Measurements from ENCODE around the gene DENND4C.
"Not testable (repeated sequence)": the region's sequence is repeated elsewhere in the genome, so short reads cannot be mapped to it uniquely, and the experiment has no call there.

The DENND4C gene

GRCh38 chr9:19230355-19231125 lies at the start of gene DENND4C:
Gene DENND4C, plus strand, starts transcription at chr9:19230693. Its CDS starts 45,482 bp downstream, at chr9:19276175.
- DNase-seq (ENCODE audit: low read depth in 2 of 2), result peak; percentile 54 to 57

- no peak for DNase-seq (ENCODE audit: low read depth in 2 of 2)
Observed at GRCh38 chr9:19180991-19181390, 49.5 kb upstream of the DENND4C start.

DNA sequence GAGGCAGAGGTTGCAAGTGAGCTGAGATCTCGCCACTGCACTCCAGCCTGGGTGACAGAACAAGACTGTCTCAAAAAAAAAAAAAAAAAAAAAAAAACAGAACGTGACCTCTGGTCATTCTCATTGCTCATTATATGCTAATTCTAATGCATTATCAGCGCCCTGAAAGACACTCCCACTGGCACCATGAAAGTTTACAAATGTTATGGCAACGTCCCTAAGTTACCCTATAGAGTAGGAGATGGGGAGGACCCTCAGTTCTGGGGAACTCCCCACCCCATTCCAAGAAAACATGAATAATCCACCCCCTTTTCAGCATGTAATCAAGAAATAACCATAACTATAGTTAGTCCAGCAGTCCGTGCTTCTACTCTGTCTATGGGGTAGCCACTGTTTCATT lies 48.9 kb upstream of the DENND4C start:
- DNase-seq (ENCODE audit: low read depth in 2 of 2), result no peak

GRCh38 chr9:19184144-19184917 lies 46.2 kb upstream of the DENND4C start:
- DNase-seq (ENCODE audit: low read depth in 2 of 2), result peak; percentile 74 to 75

DNA sequence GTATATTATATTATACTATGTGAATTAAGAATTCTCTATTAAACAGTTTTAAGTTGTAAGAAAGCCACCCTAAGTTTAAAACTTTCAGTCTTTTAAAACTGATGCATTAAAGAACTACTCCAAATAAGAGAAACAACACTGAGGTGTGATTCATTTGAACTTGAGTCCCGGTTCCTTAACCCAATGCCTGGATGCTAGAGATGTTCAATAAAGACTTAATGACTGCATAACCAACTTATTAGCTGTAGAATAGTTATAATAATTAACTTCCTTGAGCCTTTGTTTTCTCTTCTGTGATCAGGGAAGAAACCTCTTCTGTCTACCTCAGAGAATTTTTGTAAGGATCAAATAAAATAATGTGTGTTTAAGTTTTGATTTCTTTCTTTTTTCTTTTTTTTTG lies 45.3 kb upstream of the DENND4C start:
- DNase-seq (ENCODE audit: low read depth in 2 of 2), result no peak

DNA sequence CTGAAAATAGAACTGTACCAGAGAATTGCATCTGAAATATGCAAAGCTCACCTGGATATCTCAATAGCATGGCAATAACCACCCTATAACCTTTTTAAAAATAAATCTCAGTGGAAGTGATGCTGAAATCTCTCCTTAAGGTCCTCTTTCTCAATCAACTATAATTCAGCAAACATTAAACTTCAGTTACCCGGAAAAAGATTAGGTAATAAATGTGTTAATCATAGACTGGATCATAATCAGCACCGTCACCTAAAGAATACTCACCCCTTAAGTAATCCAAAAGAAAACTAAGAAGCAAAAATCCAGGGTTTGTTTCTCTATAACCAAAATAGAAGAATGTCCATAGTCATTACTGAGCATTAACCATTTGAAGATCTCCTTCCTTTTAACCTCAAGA lies 44.3 kb upstream of the DENND4C start:
- no peak for DNase-seq (ENCODE audit: low read depth in 2 of 2)

DNA sequence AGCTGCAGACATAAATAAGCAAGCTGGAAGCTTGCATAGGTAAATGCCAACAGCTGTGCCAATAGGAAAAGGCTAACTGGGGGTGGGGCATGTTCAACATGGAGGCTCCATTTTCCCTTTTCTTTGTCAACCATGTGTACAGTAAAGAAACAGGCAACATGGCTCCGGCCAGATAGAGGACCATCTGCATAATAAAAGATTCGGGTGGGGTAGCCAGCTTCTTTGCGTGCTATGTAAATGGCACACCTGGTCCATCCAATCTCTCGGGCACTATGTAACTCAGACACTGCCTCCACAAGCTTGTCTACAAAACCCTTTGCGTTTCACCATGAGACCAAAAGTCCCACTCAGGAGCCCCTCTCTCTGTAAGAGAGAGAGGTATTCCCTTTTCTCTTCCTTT lies 41.7 kb upstream of the DENND4C start:
- DNase-seq (ENCODE audit: low read depth in 2 of 2), result no peak

DNA sequence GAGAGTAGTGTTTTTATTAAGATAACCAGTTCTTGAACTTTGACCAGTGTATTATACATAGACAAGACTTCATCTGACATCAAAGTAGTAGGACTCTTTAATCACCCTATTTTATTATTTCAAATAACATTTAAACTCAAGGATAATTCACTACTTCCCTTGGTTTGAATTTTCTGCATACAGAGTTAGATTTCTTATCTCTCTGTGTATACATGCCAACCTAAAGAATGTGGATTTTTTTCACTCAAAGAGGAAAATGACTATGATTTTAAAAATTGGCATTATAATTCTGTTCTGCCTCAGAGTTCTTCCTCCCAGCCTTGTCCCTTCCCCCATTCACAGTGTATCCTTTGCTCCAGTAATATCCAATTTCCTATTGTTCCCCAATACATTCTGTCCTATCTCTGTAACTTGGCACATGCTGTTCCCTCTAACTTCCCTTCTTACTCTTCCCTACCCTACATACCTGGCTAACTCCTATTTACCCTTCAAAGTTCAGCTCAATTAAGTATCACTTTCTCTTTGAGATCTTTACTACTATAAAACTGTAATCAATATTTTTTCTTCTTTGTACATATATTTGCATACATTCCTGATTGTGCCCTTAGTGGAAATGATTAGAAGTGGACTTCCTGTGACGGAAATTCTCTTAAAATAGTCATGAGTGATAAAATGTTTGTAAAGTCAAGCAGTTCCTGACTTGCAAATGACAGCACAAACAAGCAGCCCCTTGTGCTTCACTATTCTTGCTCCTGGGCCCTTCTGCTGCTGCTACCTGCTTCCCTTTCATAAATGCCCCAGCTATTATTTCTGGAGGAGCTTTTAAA lies 38.1 kb upstream of the DENND4C start:
- DNase-seq (ENCODE audit: low read depth in 2 of 2), result no peak

DNA sequence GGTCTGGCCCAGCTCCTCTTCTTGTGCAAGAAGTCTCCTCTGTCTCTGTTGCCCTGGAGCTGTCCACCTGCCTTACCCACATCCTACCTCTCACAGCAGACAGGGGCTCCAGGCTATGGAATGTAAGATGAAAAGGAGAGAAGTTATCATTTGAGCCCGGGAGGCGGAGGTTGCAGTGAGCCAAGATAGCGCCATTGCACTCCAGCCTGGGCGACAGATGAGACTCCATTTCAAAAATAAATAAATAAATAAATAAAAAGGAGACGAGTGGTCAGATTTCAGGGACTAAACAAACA lies 37.5 kb upstream of the DENND4C start:
- no peak for DNase-seq (ENCODE audit: low read depth in 2 of 2)

GRCh38 chr9:19193358-19193973 lies 37.0 kb upstream of the DENND4C start:
- DNase-seq (ENCODE audit: low read depth in 2 of 2), result not testable (repeated sequence)

GRCh38 chr9:19198406-19198805 lies 32.1 kb upstream of the DENND4C start:
- DNase-seq (ENCODE audit: low read depth in 2 of 2), result no peak

DNA sequence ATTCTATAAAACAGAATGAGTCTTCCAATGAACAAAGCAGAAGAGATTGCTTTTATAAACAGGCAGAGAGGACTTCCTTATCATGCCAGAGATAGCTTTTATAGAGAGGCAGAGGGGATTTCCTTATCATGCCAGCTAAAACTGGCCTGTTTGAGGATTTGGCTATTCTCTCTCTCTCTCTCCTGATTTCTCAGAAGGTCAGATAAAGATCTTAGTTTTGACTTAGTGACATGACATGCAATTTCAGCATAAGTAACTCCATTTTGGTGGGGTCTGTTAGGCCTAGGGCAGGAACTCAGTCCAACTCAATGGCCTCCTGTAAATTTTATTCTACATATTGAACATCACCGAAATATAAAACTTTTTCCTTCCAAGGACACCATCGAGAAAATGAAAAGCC lies 31.5 kb upstream of the DENND4C start:
- DNase-seq (ENCODE audit: low read depth in 2 of 2), result no peak

DNA sequence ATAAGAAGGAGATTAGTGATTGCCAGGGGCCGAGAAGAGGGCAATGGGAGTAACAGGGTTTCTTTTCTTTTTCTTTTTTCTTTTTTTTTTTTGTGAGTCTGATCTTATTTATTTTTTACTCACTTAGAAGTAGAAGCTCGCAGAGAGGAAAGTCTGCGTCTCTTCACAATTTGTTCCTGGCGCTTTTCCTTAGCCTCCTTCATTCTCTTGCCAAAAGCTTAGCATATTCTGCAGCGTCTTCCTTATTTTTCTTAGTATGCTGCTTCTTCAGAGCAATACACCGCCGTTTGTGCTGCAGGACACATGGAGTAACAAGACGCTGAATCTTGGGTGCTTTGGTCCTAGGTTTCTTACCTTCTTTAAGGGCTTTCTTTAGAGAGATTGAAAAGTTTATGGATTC lies 30.3 kb upstream of the DENND4C start:
- DNase-seq (ENCODE audit: low read depth in 2 of 2), result no peak

- DNase-seq (ENCODE audit: low read depth in 2 of 2), result no peak
Observed at GRCh38 chr9:19201899-19202891, 28.3 kb upstream of the DENND4C start.

- no peak for DNase-seq (ENCODE audit: low read depth in 2 of 2)
Observed at GRCh38 chr9:19203058-19203457, 27.4 kb upstream of the DENND4C start.

- DNase-seq (ENCODE audit: low read depth in 2 of 2), result no peak
Observed at GRCh38 chr9:19208653-19209052, 21.8 kb upstream of the DENND4C start.

DNA sequence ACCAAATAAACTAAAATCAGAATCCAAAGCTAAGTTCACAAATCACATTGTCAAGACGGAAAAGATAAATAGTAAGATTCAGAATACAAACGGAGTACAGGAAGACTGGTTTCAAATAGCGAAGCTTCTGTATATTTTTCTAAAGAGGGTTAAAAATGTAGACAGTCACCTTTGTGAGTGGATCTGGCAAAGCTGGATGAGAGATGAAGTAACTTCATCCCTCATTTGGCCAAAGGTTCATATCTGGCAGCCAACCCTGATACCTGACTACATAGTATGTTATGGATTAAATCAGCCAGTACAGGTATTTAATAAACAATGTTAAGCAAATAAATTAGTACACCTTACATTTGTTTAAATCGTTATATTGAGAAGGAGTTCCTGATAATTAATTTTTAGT lies 21.3 kb upstream of the DENND4C start:
- DNase-seq (ENCODE audit: low read depth in 2 of 2), result no peak

DNA sequence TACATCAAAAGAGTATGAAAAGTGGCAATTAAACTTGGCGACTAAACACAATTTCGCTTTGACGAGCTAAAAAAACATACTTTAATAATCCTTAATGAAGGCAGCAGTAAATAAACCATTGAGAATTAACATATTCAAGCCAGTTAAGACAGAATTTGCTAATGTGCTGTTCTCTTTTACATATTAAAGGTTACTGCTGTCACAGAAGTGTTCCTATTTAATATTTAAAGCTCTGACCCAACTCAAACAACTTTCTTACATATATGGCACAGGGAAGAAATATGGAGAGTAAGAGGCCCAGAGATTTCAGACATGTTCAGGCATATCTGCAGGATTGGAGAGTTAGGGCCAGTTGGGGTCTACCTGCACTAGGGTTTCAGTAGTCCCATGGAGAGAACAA lies 16.7 kb upstream of the DENND4C start:
- DNase-seq (ENCODE audit: low read depth in 2 of 2), result no peak

GRCh38 chr9:19216466-19216865 lies 14.0 kb upstream of the DENND4C start:
- no peak for DNase-seq (ENCODE audit: low read depth in 2 of 2)

- DNase-seq (ENCODE audit: low read depth in 2 of 2), result no peak
Observed at GRCh38 chr9:19221326-19221725, 9.2 kb upstream of the DENND4C start.

- no peak for DNase-seq (ENCODE audit: low read depth in 2 of 2)
Observed at GRCh38 chr9:19223724-19224123, 6.8 kb upstream of the DENND4C start.

Measured in stimulated activated CD4-positive, alpha-beta T cell treated with anti-CD3 and anti-CD28 coated beads, Interleukin-15, amount 100 ng/mL, for 48 hours (primary cell).